Measurements from ENCODE around the gene CDKN1A.

CDKN1A gene

DNA sequence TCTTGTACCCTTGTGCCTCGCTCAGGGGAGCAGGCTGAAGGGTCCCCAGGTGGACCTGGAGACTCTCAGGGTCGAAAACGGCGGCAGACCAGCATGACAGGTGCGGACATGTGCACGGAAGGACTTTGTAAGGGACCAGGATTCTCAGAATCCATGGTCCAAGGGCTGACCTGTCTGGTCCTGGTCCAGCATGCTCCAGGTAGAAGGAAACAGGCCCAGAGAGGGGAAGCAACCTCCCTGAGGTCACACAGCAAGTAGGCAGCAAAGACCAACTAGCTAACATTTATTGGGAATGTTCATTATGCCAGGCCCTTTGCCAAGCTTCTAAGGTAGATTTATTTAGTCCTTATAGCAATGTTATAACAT lies 5.9 kb downstream of the CDKN1A start:
- Histone ChIP-seq H4K91ac (ENCODE audit: low read depth, low read length) (no peak overlapping the region), H3K79me2 (ENCODE audit: control insufficient read depth, insufficient read depth, low read length, poor library complexity) (peaks cover 8% of the 10 kb centered on the region), H3K23ac (ENCODE audit: low read length) (no peak overlapping the region), H3K9ac (ENCODE audit: low read length) (no peak overlapping the region), H2AK5ac (ENCODE audit: low read length) (no peak overlapping the region), H3K14ac (ENCODE audit: low read length) (no peak overlapping the region), H3K4ac (ENCODE audit: low read depth, low read length) (no peak overlapping the region), H3K18ac (ENCODE audit: low read length) (no peak overlapping the region), H2BK120ac (ENCODE audit: insufficient read depth, low read length, poor library complexity) (no peak overlapping the region), H3K4me3 (ENCODE audit: low read depth, low read length) (no peak overlapping the region), H4K12ac (ENCODE audit: low read depth, low read length) (no peak overlapping the region), H3K4me2 (ENCODE audit: low read length) (no peak overlapping the region), H2BK5ac (ENCODE audit: low read depth, low read length, poor library complexity) (no peak overlapping the region), H3K27me3 (ENCODE audit: insufficient read depth, low read length) (peaks cover 3% of the 10 kb centered on the region), H3K79me1 (ENCODE audit: low read length) (peaks cover 9% of the 10 kb centered on the region), H2AFZ (ENCODE audit: insufficient read depth, low read length, poor library complexity) (no peak overlapping the region), H3K36me3 (ENCODE audit: control insufficient read depth in 1 of 2, insufficient read depth in 2 of 2, low read length in 2 of 2) (peaks cover 43 to 49% of the 10 kb centered on the region in 2 experiments), H3K27ac (ENCODE audit: low read depth, low read length) (no peak overlapping the region), H3K4me1 (ENCODE audit: control insufficient read depth in 1 of 2, insufficient read depth in 2 of 2, low read length in 2 of 2) (peaks cover 10% of the 10 kb centered on the region in 2 experiments), H4K8ac (ENCODE audit: low read depth, low read length) (no peak overlapping the region), H2BK12ac (ENCODE audit: low read length) (no peak overlapping the region), H3K9me3 (ENCODE audit: insufficient read depth, low read depth, low read length) (no peaks in the 10 kb centered on the region)
- WGBS (ENCODE audit: extremely low coverage, insufficient coverage, insufficient read length): no CpG with 5 or more reads among the region's 6 CpGs
- DNase-seq: no peak

DNA sequence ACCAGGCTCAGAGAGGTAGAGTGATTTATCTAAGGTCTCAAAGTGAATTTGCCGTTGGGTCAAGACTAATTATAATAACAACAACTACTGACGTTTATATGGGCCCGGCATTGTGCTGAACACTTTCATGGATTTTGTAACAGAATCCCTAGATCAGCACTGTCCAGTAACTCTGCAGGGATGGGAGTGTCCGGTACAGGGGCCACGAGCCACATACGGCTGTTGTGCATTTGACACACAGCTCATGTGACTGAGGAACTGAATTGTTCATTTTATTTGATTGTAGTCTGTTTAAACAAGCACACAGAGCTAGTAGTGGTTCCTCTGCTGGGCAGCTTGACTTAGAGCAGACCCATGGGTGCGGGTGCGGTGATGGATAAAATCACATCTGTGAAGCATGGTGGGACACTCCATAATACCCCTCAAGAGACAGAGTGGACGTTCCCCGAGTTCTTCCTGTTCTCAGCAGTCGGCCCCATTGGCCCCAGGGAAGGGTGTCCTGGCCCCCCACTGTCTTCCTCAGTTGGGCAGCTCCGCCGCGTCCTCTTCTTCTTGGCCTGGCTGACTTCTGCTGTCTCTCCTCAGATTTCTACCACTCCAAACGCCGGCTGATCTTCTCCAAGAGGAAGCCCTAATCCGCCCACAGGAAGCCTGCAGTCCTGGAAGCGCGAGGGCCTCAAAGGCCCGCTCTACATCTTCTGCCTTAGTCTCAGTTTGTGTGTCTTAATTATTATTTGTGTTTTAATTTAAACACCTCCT lies 6.8 kb downstream of the CDKN1A start:
- DNase-seq: peak in 1 of 2 donors; percentile 12
- H3K4me3 ChIP-seq (ENCODE audit: low read depth, low read length): no peak overlapping the region
- H3K4ac ChIP-seq (ENCODE audit: low read depth, low read length): no peak overlapping the region
- peaks cover 3% of the 10 kb centered on the region for H3K79me1 ChIP-seq (ENCODE audit: low read length)
- H2BK5ac ChIP-seq (ENCODE audit: low read depth, low read length, poor library complexity): no peak overlapping the region
- H2AFZ ChIP-seq (ENCODE audit: insufficient read depth, low read length, poor library complexity): no peak overlapping the region
- no peak overlapping the region for H3K9ac ChIP-seq (ENCODE audit: low read length)
- no peak overlapping the region for H2AK5ac ChIP-seq (ENCODE audit: low read length)
- H3K27ac ChIP-seq (ENCODE audit: low read depth, low read length): no peak overlapping the region
- peaks cover 43 to 44% of the 10 kb centered on the region in 2 experiments for H3K36me3 ChIP-seq (ENCODE audit: control insufficient read depth in 1 of 2, insufficient read depth in 2 of 2, low read length in 2 of 2)
- H3K14ac ChIP-seq (ENCODE audit: low read length): no peak overlapping the region
- peaks cover 10% of the 10 kb centered on the region in 2 experiments for H3K4me1 ChIP-seq (ENCODE audit: control insufficient read depth in 1 of 2, insufficient read depth in 2 of 2, low read length in 2 of 2)
- H4K8ac ChIP-seq (ENCODE audit: low read depth, low read length): no peak overlapping the region
- no peak overlapping the region for H4K12ac ChIP-seq (ENCODE audit: low read depth, low read length)
- no peak overlapping the region for H3K4me2 ChIP-seq (ENCODE audit: low read length)
- H3K18ac ChIP-seq (ENCODE audit: low read length): no peak overlapping the region
- no peak overlapping the region for H2BK12ac ChIP-seq (ENCODE audit: low read length)
- H3K23ac ChIP-seq (ENCODE audit: low read length): no peak overlapping the region
- no peak overlapping the region for H2BK120ac ChIP-seq (ENCODE audit: insufficient read depth, low read length, poor library complexity)
- H3K9me3 ChIP-seq (ENCODE audit: insufficient read depth, low read depth, low read length): no peaks in the 10 kb centered on the region
- no peak overlapping the region for H4K91ac ChIP-seq (ENCODE audit: low read depth, low read length)
- peaks cover 2% of the 10 kb centered on the region for H3K79me2 ChIP-seq (ENCODE audit: control insufficient read depth, insufficient read depth, low read length, poor library complexity)
- WGBS (ENCODE audit: extremely low coverage, insufficient coverage, insufficient read length): no CpG with 5 or more reads among the region's 20 CpGs
- H3K27me3 ChIP-seq (ENCODE audit: insufficient read depth, low read length): no peaks in the 10 kb centered on the region

DNA sequence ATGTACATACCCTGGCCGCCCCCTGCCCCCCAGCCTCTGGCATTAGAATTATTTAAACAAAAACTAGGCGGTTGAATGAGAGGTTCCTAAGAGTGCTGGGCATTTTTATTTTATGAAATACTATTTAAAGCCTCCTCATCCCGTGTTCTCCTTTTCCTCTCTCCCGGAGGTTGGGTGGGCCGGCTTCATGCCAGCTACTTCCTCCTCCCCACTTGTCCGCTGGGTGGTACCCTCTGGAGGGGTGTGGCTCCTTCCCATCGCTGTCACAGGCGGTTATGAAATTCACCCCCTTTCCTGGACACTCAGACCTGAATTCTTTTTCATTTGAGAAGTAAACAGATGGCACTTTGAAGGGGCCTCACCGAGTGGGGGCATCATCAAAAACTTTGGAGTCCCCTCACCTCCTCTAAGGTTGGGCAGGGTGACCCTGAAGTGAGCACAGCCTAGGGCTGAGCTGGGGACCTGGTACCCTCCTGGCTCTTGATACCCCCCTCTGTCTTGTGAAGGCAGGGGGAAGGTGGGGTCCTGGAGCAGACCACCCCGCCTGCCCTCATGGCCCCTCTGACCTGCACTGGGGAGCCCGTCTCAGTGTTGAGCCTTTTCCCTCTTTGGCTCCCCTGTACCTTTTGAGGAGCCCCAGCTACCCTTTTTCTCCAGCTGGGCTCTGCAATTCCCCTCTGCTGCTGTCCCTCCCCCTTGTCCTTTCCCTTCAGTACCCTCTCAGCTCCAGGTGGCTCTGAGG lies 7.6 kb downstream of the CDKN1A start:
- H3K4me3 ChIP-seq (ENCODE audit: low read depth, low read length): no peak overlapping the region
- no peaks in the 10 kb centered on the region for H3K27me3 ChIP-seq (ENCODE audit: insufficient read depth, low read length)
- H2BK5ac ChIP-seq (ENCODE audit: low read depth, low read length, poor library complexity): no peak overlapping the region
- H3K23ac ChIP-seq (ENCODE audit: low read length): no peak overlapping the region
- H2AFZ ChIP-seq (ENCODE audit: insufficient read depth, low read length, poor library complexity): no peak overlapping the region
- no peak overlapping the region for H4K91ac ChIP-seq (ENCODE audit: low read depth, low read length)
- peaks cover 3% of the 10 kb centered on the region for H3K79me1 ChIP-seq (ENCODE audit: low read length)
- no peak overlapping the region for H3K14ac ChIP-seq (ENCODE audit: low read length)
- H3K79me2 ChIP-seq (ENCODE audit: control insufficient read depth, insufficient read depth, low read length, poor library complexity): peaks cover 2% of the 10 kb centered on the region
- no peak overlapping the region for H3K4me2 ChIP-seq (ENCODE audit: low read length)
- H3K4ac ChIP-seq (ENCODE audit: low read depth, low read length): no peak overlapping the region
- H4K8ac ChIP-seq (ENCODE audit: low read depth, low read length): no peak overlapping the region
- no CpG with 5 or more reads among the region's 11 CpGs for WGBS (ENCODE audit: extremely low coverage, insufficient coverage, insufficient read length)
- no peak overlapping the region for H2AK5ac ChIP-seq (ENCODE audit: low read length)
- no peak overlapping the region for H2BK120ac ChIP-seq (ENCODE audit: insufficient read depth, low read length, poor library complexity)
- no peak overlapping the region for H3K27ac ChIP-seq (ENCODE audit: low read depth, low read length)
- H2BK12ac ChIP-seq (ENCODE audit: low read length): no peak overlapping the region
- no peak overlapping the region for H4K12ac ChIP-seq (ENCODE audit: low read depth, low read length)
- DNase-seq: no peak
- H3K36me3 ChIP-seq (ENCODE audit: control insufficient read depth in 1 of 2, insufficient read depth in 2 of 2, low read length in 2 of 2): peaks cover 43 to 44% of the 10 kb centered on the region in 2 experiments
- H3K4me1 ChIP-seq (ENCODE audit: control insufficient read depth in 1 of 2, insufficient read depth in 2 of 2, low read length in 2 of 2): peaks cover 10% of the 10 kb centered on the region in 2 experiments
- H3K18ac ChIP-seq (ENCODE audit: low read length): no peak overlapping the region
- no peak overlapping the region for H3K9ac ChIP-seq (ENCODE audit: low read length)
- no peaks in the 10 kb centered on the region for H3K9me3 ChIP-seq (ENCODE audit: insufficient read depth, low read depth, low read length)

DNA sequence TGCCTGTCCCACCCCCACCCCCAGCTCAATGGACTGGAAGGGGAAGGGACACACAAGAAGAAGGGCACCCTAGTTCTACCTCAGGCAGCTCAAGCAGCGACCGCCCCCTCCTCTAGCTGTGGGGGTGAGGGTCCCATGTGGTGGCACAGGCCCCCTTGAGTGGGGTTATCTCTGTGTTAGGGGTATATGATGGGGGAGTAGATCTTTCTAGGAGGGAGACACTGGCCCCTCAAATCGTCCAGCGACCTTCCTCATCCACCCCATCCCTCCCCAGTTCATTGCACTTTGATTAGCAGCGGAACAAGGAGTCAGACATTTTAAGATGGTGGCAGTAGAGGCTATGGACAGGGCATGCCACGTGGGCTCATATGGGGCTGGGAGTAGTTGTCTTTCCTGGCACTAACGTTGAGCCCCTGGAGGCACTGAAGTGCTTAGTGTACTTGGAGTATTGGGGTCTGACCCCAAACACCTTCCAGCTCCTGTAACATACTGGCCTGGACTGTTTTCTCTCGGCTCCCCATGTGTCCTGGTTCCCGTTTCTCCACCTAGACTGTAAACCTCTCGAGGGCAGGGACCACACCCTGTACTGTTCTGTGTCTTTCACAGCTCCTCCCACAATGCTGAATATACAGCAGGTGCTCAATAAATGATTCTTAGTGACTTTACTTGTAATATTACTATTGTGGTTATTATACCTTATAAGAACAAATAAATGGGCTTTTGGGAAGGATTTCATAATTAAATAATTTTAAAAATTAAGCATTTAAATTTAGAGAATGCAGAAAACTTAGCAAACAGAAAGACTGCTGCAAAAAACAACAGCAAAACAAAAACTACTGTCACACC lies 8.4 kb downstream of the CDKN1A start:
- no peak overlapping the region for H4K91ac ChIP-seq (ENCODE audit: low read depth, low read length)
- H3K18ac ChIP-seq (ENCODE audit: low read length): no peak overlapping the region
- H3K4me2 ChIP-seq (ENCODE audit: low read length): no peak overlapping the region
- no peak overlapping the region for H3K4me3 ChIP-seq (ENCODE audit: low read depth, low read length)
- no peak overlapping the region for H4K8ac ChIP-seq (ENCODE audit: low read depth, low read length)
- H2BK120ac ChIP-seq (ENCODE audit: insufficient read depth, low read length, poor library complexity): no peak overlapping the region
- H3K27me3 ChIP-seq (ENCODE audit: insufficient read depth, low read length): no peaks in the 10 kb centered on the region
- H2AK5ac ChIP-seq (ENCODE audit: low read length): no peak overlapping the region
- H3K14ac ChIP-seq (ENCODE audit: low read length): no peak overlapping the region
- no peak overlapping the region for H3K4ac ChIP-seq (ENCODE audit: low read depth, low read length)
- no peak overlapping the region for H4K12ac ChIP-seq (ENCODE audit: low read depth, low read length)
- no peak overlapping the region for H3K27ac ChIP-seq (ENCODE audit: low read depth, low read length)
- peaks cover 3% of the 10 kb centered on the region for H3K79me1 ChIP-seq (ENCODE audit: low read length)
- H2BK12ac ChIP-seq (ENCODE audit: low read length): no peak overlapping the region
- peaks cover 12% of the 10 kb centered on the region in 2 experiments for H3K4me1 ChIP-seq (ENCODE audit: control insufficient read depth in 1 of 2, insufficient read depth in 2 of 2, low read length in 2 of 2)
- H3K79me2 ChIP-seq (ENCODE audit: control insufficient read depth, insufficient read depth, low read length, poor library complexity): peaks cover under 1% of the 10 kb centered on the region
- WGBS (ENCODE audit: extremely low coverage, insufficient coverage, insufficient read length): no CpG with 5 or more reads among the region's 10 CpGs
- no peaks in the 10 kb centered on the region for H3K9me3 ChIP-seq (ENCODE audit: insufficient read depth, low read depth, low read length)
- H2AFZ ChIP-seq (ENCODE audit: insufficient read depth, low read length, poor library complexity): no peak overlapping the region
- H3K9ac ChIP-seq (ENCODE audit: low read length): no peak overlapping the region
- H3K23ac ChIP-seq (ENCODE audit: low read length): no peak overlapping the region
- H3K36me3 ChIP-seq (ENCODE audit: control insufficient read depth in 1 of 2, insufficient read depth in 2 of 2, low read length in 2 of 2): peaks cover 43 to 44% of the 10 kb centered on the region in 2 experiments
- DNase-seq: no peak
- no peak overlapping the region for H2BK5ac ChIP-seq (ENCODE audit: low read depth, low read length, poor library complexity)

Data from trophoblast cell (in vitro differentiated cells and primary cell).